A549 (cell line): Measurements from ENCODE around the gene MIR17HG.

Source experiments
- CHD4 ChIP-seq: fragments of 200-600 bp; sonication (generic); IDR thresholded peaks from 2 replicates; pipeline ENCODE4 v1.6.1; 2016; ENCODE audit warnings: antibody characterized with exemption, mild to moderate bottlenecking, borderline replicate concordance
- CTCF ChIP-seq: fragments of >200 bp; sonication (Bioruptor Twin); formaldehyde crosslinking; IDR thresholded peaks from 3 replicates; pipeline ENCODE4 v1.5.1; 2016
- MAFK ChIP-seq: fragments of 450-650 bp; IDR thresholded peaks from 2 replicates; pipeline ENCODE4 v1.6.1; 2014; ENCODE audit not compliant: partially characterized antibody
- NPAS2 ChIP-seq: fragments of 250-450 bp; sonication (Bioruptor Pico); IDR thresholded peaks from 2 replicates; pipeline ENCODE4 v1.8.0; 2022; ENCODE audit warnings: mild to moderate bottlenecking, moderate library complexity, borderline replicate concordance
- PHF8 ChIP-seq: fragments of 200-600 bp; sonication (generic); IDR thresholded peaks from 2 replicates; pipeline ENCODE4 v1.6.1; 2016; ENCODE audit warnings: low read depth, mild to moderate bottlenecking, antibody characterized with exemption, moderate library complexity, borderline replicate concordance
- POLR2A ChIP-seq: IDR thresholded peaks from 2 replicates; pipeline ENCODE4 v1.6.1; 2012; ENCODE audit warnings: mild to moderate bottlenecking, low read length
- REST ChIP-seq: fragments of 200-600 bp; sonication (generic); IDR thresholded peaks from 2 replicates; pipeline ENCODE4 v1.6.1; 2016; ENCODE audit warnings: antibody characterized with exemption, mild to moderate bottlenecking, moderate library complexity
- RFX5 ChIP-seq: fragments of 450-650 bp; IDR thresholded peaks from 2 replicates; pipeline ENCODE4 v1.7.1; 2014; ENCODE audit warnings: antibody characterized with exemption, mild to moderate bottlenecking, moderate library complexity
- SMC3 ChIP-seq: fragments of >200 bp; sonication (Bioruptor Twin); formaldehyde crosslinking; IDR thresholded peaks from 3 replicates; pipeline ENCODE4 v1.6.1; 2018; ENCODE audit warnings: inconsistent platforms
- TF ChIP-seq, protein P1 (sequence below): fragments of >200 bp; sonication (Bioruptor Twin); formaldehyde crosslinking; IDR thresholded peaks from 3 replicates; pipeline ENCODE4 v1.6.1; 2016
- TF ChIP-seq, protein P2 (sequence below): fragments of 450-650 bp; IDR thresholded peaks from 2 replicates; pipeline ENCODE4 v1.6.1; 2014; ENCODE audit warnings: antibody characterized with exemption
- TF ChIP-seq, protein P3 (sequence below): IDR thresholded peaks from 2 replicates; pipeline ENCODE4 v1.6.1; 2012; ENCODE audit warnings: low read depth, borderline replicate concordance

DNA sequence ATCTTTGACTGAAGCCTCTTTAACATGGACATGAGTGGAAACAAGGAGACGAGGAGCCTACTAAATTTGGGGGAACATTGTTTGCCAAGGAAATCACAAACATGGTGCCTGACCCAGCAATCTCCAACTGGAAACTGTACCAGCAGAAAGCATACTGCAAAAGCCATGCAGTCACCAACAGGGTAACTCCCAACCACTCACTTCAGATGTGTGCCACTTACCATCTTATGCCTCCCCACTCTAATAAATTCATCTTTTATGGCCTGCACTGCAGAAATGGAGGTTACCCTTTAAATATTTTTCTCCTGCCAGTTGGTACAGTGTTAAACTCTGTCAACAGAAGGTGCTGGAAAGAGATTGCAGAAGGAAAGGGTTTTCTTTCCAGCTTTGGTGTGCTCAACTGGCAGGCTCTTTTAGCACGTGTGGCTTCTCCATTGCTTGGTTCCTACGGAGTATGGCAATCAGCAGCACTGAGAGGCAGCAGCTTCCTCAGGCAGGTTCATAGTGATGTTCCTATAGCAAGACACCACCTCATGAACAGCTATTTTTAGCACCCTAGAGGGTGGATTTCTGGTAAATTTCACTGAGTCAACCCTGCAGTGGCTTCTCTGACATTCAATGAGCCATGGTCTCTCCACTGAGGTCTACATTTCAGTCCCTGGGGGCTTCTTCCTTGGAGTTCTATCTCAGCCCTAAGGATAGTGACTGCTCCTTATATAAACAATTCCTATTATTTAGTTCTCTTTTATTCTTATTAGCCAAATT lies 21.4 kb downstream of the MIR17HG start:
- no peak for TF ChIP-seq CTCF
- no peak for TF ChIP-seq SMC3
- no peak for TF ChIP-seq CHD4
- no peak for TF ChIP-seq NPAS2 (CRISPR knock-in tag)
- no peak for TF ChIP-seq PHF8
- no peak for TF ChIP-seq POLR2A
- TF ChIP-seq REST, result no peak
- TF ChIP-seq, protein P1, sequence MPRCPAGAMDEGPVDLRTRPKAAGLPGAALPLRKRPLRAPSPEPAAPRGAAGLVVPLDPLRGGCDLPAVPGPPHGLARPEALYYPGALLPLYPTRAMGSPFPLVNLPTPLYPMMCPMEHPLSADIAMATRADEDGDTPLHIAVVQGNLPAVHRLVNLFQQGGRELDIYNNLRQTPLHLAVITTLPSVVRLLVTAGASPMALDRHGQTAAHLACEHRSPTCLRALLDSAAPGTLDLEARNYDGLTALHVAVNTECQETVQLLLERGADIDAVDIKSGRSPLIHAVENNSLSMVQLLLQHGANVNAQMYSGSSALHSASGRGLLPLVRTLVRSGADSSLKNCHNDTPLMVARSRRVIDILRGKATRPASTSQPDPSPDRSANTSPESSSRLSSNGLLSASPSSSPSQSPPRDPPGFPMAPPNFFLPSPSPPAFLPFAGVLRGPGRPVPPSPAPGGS, result no peak
- TF ChIP-seq MAFK, result no peak
- TF ChIP-seq RFX5, result no peak
- TF ChIP-seq, protein P2, sequence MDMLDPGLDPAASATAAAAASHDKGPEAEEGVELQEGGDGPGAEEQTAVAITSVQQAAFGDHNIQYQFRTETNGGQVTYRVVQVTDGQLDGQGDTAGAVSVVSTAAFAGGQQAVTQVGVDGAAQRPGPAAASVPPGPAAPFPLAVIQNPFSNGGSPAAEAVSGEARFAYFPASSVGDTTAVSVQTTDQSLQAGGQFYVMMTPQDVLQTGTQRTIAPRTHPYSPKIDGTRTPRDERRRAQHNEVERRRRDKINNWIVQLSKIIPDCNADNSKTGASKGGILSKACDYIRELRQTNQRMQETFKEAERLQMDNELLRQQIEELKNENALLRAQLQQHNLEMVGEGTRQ, result no peak
- TF ChIP-seq, protein P3, sequence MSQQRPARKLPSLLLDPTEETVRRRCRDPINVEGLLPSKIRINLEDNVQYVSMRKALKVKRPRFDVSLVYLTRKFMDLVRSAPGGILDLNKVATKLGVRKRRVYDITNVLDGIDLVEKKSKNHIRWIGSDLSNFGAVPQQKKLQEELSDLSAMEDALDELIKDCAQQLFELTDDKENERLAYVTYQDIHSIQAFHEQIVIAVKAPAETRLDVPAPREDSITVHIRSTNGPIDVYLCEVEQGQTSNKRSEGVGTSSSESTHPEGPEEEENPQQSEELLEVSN, result no peak
